ENCODE data around the gene DNPEP. TPM values are rescaled to one million over a fixed set of nuclear protein-coding genes. Genes with fewer than 3 reads are reported as not detected.

The DNPEP gene
- total RNA-seq, 4 donors from 2014 or later = 37.8 to 76.9 (median 59.2) TPM

DNA sequence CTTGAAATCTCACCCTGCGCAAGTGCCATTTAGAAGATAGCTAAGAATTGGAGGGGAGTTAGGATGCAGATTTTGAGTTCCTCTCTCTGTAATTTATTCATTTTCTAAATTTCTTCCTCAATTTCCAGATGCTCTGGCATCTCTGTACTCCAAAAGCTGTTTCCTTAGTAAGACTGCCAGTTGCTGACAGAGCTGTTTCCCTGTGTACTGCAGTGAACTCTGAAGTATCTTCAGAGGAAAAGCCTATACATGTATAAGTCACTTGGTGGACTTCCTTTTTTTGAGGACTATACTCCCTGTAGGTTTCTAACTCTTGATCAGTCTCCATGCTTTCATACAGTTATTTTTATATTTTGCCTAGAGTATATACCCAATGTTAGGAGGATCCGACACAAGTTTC, 53.6 kb downstream of the DNPEP start:
- Histone ChIP-seq H3K36me3 (no peaks in the 10 kb centered on the region), H3K27me3 (peaks cover 71% of the 10 kb centered on the region), H3K4me3 (no peak overlapping the region), H3K4me1 (no peaks in the 10 kb centered on the region), H3K9me3 (peaks cover 0 to 20% (median 0%) of the 10 kb centered on the region in 3 donors), H3K27ac (no peak overlapping the region)
- no peak for ATAC-seq
- WGBS, 2 donors (ENCODE audit: low coverage in 1 of 2) = 88 to 94% methylated on average over 2 of the region's 2 CpGs
- no peak for TF ChIP-seq POLR2A (IDR thresholded peaks at IDR 0.05)
- TF ChIP-seq EP300 (IDR thresholded peaks at IDR 0.05) = no peak
- no peak for TF ChIP-seq POLR2AphosphoS5 (IDR thresholded peaks at IDR 0.05)
- TF ChIP-seq, protein P1, sequence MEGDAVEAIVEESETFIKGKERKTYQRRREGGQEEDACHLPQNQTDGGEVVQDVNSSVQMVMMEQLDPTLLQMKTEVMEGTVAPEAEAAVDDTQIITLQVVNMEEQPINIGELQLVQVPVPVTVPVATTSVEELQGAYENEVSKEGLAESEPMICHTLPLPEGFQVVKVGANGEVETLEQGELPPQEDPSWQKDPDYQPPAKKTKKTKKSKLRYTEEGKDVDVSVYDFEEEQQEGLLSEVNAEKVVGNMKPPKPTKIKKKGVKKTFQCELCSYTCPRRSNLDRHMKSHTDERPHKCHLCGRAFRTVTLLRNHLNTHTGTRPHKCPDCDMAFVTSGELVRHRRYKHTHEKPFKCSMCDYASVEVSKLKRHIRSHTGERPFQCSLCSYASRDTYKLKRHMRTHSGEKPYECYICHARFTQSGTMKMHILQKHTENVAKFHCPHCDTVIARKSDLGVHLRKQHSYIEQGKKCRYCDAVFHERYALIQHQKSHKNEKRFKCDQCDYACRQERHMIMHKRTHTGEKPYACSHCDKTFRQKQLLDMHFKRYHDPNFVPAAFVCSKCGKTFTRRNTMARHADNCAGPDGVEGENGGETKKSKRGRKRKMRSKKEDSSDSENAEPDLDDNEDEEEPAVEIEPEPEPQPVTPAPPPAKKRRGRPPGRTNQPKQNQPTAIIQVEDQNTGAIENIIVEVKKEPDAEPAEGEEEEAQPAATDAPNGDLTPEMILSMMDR (IDR thresholded peaks at IDR 0.05) = no peak

DNA sequence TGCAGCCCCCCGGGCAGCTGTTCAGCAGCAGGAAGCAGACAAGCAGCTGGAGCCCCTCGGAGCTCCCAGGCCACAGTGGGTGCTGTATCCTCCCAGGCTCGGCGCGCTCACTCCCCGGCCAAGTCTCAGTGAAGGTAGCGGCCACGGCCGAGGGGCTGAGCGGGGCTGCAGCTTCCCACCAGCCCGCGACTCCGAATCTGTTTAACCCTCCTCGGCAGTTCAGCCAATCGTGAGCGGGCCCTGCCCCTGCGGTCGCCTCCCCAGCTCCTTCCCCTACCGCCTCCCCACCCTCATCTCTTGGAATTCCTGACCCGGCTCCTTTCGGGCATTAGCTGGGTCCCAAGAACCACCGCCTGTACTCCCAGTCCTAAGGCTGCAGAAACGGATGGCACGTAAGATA, 55.2 kb downstream of the DNPEP start, which contains the start of gene RESP18:
TSS of gene RESP18 (minus strand) at position 203 of the 400 bp plus-strand sequence.
- no peak for ATAC-seq
- H3K27me3 ChIP-seq = peaks cover 72% of the 10 kb centered on the region
- H3K4me1 ChIP-seq = no peaks in the 10 kb centered on the region
- TF ChIP-seq EP300 (IDR thresholded peaks at IDR 0.05) = no peak
- TF ChIP-seq POLR2AphosphoS5 (IDR thresholded peaks at IDR 0.05) = no peak
- TF ChIP-seq, protein P1 (IDR thresholded peaks at IDR 0.05) = no peak
- TF ChIP-seq POLR2A (IDR thresholded peaks at IDR 0.05) = no peak
- no peak within 1 kb of the TSS for H3K27ac ChIP-seq
- H3K9me3 ChIP-seq = peaks cover 0 to 20% (median 0%) of the 10 kb centered on the region in 3 donors
- 0 to 5% methylated on average over 1 to 6 of the region's 24 CpGs for WGBS, 2 donors (ENCODE audit: low coverage in 1 of 2)
- H3K4me3 ChIP-seq = no peak within 1 kb of the TSS
- H3K36me3 ChIP-seq = no peaks in the 10 kb centered on the region

DNA sequence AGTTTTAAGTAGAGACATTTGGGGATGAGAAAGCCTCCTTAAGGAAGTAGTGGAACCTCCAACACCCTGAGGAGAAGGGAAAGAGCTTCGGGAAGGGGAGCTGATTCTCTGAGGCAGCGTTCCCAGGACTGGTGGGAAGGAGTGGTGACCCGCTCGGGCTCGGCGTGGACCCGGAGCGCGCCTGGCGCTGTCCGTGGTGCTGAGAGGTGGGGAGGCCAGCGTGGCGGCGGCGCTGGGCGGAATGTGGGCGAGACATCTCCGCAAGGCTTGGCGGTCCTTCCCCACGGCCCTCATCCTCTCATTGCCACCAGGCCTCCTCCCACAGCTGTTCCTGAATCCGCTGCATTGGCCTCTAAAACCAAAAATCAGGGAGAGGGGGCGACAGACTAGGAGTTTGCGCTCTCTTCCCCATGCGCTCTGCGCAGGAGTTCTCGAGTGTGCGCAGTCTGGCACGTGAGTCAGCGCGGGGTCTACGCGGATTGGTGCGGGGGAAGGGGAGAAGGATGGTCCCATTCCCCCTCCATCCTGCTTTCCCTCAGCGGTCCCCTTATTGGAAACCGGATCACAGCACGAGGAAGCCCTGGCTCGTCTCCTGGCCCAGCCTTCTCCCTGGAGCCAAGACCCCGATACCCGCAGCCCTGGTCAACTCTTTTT, 56.0 kb downstream of the DNPEP start:
- Histone ChIP-seq H3K4me1 (no peaks in the 10 kb centered on the region), H3K4me3 (no peak overlapping the region), H3K9me3 (peaks cover 0 to 14% (median 0%) of the 10 kb centered on the region in 3 donors), H3K27ac (no peak overlapping the region), H3K36me3 (no peaks in the 10 kb centered on the region), H3K27me3 (peaks cover 73% of the 10 kb centered on the region)
- 10 to 16% methylated on average over 16 to 17 of the region's 39 CpGs for WGBS, 2 donors (ENCODE audit: low coverage in 1 of 2)
- peak; percentile 46 for ATAC-seq
- no peak for TF ChIP-seq POLR2A (IDR thresholded peaks at IDR 0.05)
- TF ChIP-seq POLR2AphosphoS5 (IDR thresholded peaks at IDR 0.05) = no peak
- TF ChIP-seq EP300 (IDR thresholded peaks at IDR 0.05) = no peak
- TF ChIP-seq, protein P1 (IDR thresholded peaks at IDR 0.05) = no peak

DNA sequence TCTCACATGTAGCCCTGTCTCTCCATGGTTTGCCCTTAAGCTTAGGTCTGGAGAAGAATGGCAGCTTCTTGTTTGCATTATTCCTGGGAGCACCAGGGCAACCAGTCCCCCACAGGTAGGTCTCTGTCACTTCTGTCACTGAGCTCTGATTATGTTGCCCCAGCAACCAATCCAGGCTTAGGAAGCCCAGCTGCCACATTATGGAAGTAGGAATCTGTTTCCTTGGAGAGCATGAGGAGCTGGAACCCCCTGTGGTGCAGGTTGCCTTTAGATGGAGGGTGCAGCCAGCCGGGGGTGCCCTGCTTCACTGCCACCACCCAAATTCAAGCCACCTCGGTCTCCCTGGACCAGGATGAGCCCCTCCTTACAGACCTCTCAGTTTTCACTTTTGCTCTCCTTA, 60.0 kb downstream of the DNPEP start:
- no peak for ATAC-seq
- H3K36me3 ChIP-seq = no peaks in the 10 kb centered on the region
- H3K4me3 ChIP-seq = no peak overlapping the region
- no peaks in the 10 kb centered on the region for H3K4me1 ChIP-seq
- peaks cover 74% of the 10 kb centered on the region for H3K27me3 ChIP-seq
- H3K27ac ChIP-seq = no peak overlapping the region
- 23% methylated on average over 2 of the region's 2 CpGs; no CpG with 5 or more reads in 1 of the 2 donors for WGBS, 2 donors (ENCODE audit: low coverage in 1 of 2)
- TF ChIP-seq, protein P1 (IDR thresholded peaks at IDR 0.05) = no peak
- no peak for TF ChIP-seq EP300 (IDR thresholded peaks at IDR 0.05)
- H3K9me3 ChIP-seq = no peaks in the 10 kb centered on the region

DNA sequence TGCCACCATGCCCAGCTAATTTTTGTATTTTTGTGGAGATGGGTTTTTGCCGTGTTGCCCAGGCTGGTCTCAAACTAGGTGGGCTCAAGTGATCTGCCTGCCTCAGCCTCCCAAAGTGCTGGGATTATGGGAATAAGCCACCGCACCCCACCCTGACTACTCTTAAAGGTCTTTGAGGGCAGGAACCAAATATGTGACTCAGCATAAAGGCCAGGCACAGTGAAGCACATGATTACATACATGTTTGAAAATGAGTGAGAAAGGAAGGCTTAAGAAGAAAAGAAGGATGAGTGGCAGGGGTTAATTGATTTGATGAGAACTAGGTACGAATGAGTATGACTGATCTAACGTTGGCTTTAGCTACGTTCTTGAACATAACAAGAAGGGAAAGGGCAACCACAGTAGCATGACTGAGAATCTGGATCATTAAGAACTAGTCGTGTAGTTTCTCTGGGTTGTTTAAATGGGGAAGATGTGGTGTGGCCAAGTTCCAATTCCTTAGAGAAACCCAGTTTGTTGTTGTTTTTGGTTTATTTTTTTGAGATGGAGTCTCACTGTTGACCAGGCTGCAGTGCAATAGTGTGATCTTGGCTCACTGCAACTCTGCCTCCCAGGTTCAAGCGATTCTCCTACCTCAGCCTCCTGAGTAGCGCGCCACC, 61.9 kb downstream of the DNPEP start:
- TF ChIP-seq, protein P1 (IDR thresholded peaks at IDR 0.05) = no peak
- TF ChIP-seq EP300 (IDR thresholded peaks at IDR 0.05) = no peak
- TF ChIP-seq POLR2A (IDR thresholded peaks at IDR 0.05) = no peak
- TF ChIP-seq POLR2AphosphoS5 (IDR thresholded peaks at IDR 0.05) = no peak
- no peaks in the 10 kb centered on the region for H3K36me3 ChIP-seq
- H3K4me3 ChIP-seq = no peak overlapping the region
- H3K27me3 ChIP-seq = peaks cover 68% of the 10 kb centered on the region
- 33 to 72% methylated on average over 5 to 8 of the region's 9 CpGs for whole genome bisulfite sequencing, 2 donors (ENCODE audit: low coverage in 1 of 2)
- no peaks in the 10 kb centered on the region for H3K9me3 ChIP-seq
- H3K27ac ChIP-seq = no peak overlapping the region
- no peak for ATAC-seq
- H3K4me1 ChIP-seq = no peaks in the 10 kb centered on the region
